ENCODE measurements around the gene KIF13A. TPM values are rescaled to one million over a fixed set of nuclear protein-coding genes. Genes with fewer than 3 reads are reported as not detected.

Gene KIF13A
- total RNA-seq, 1 experiment from 2014 or later, result 49.3 TPM

DNA sequence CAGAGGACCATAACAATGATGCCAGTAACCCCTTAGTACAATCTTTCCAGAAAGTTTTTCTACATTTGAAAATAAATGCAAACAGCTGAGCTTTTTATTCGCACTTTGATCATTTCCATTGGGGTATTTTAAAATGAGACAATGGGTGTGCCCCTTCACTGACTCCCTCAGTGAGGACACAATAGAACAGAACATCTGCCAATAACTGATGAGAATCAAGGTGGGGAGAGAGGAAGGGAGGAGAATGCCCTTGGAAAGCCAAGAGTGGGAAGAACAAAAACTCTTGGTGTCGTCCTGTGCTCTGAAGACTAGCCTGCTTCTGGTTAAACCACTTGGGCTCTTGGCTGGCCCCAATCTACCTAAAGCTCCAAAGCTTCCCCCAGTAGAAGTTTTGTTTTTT lies 66.0 kb downstream of the KIF13A start:
- TF ChIP-seq REST (IDR thresholded peaks at IDR 0.05; ENCODE audit: insufficient read depth in 1 of 2, low read depth in 2 of 2, low read length in 1 of 2) (no peak), TCF7L2 (IDR thresholded peaks at IDR 0.05; ENCODE audit: low read depth, low read length) (no peak), POLR2AphosphoS5 (IDR thresholded peaks at IDR 0.05; ENCODE audit: low read depth, low read length) (no peak), SIN3A (IDR thresholded peaks at IDR 0.05; ENCODE audit: borderline replicate concordance, insufficient read depth, low read depth, low read length) (no peak), CTCF (IDR thresholded peaks at IDR 0.05) (no peak)

GRCh38 chr6:17919496-17919895 lies 67.9 kb downstream of the KIF13A start:
- Histone ChIP-seq H3K36me3 (ENCODE audit: control insufficient read depth, insufficient read depth, low read length) (no peaks in the 10 kb centered on the region), H3K4me3 (ENCODE audit: low read depth in 2 of 2, low read length in 2 of 2) (no peak overlapping the region), H3K27me3 (ENCODE audit: control insufficient read depth, insufficient read depth, low read length) (no peaks in the 10 kb centered on the region), H3K9me3 (ENCODE audit: control insufficient read depth, insufficient read depth, low read depth, low read length) (no peaks in the 10 kb centered on the region), H3K27ac (ENCODE audit: low read length) (no peak overlapping the region), H3K4me1 (ENCODE audit: control insufficient read depth, insufficient read depth, low read length) (no peaks in the 10 kb centered on the region)
- ChIA-PET POLR2A (no interaction called here), CTCF (no interaction called here)
- no TSS peak for BruUV-seq (replicated peaks)
- DNase-seq (ENCODE audit: low read depth, low spot score), result no peak
- TF ChIP-seq SIN3A (IDR thresholded peaks at IDR 0.05; ENCODE audit: borderline replicate concordance, insufficient read depth, low read depth, low read length), result no peak
- no peak for TF ChIP-seq CTCF (IDR thresholded peaks at IDR 0.05)
- TF ChIP-seq REST (IDR thresholded peaks at IDR 0.05; ENCODE audit: insufficient read depth in 1 of 2, low read depth in 2 of 2, low read length in 1 of 2), result no peak
- no peak for TF ChIP-seq POLR2AphosphoS5 (IDR thresholded peaks at IDR 0.05; ENCODE audit: low read depth, low read length)
- no peak for TF ChIP-seq TCF7L2 (IDR thresholded peaks at IDR 0.05; ENCODE audit: low read depth, low read length)
- intact Hi-C loops (cut with micrococcal nuclease; ENCODE audit: unreplicated experiment) (no loop called here), in situ Hi-C loops (cut with HindIII; ENCODE audit: low pct_unique_long_range_greater_than_20kb, low sequenced_read_pairs) (no loop called here)
- no peak for ATAC-seq

More for the DNA sequence above, 66.0 kb downstream of the KIF13A start:
- Histone ChIP-seq H3K4me3 (ENCODE audit: low read depth in 2 of 2, low read length in 2 of 2) (no peak overlapping the region), H3K27ac (ENCODE audit: low read length) (no peak overlapping the region), H3K9me3 (ENCODE audit: control insufficient read depth, insufficient read depth, low read depth, low read length) (no peaks in the 10 kb centered on the region), H3K4me1 (ENCODE audit: control insufficient read depth, insufficient read depth, low read length) (no peaks in the 10 kb centered on the region), H3K27me3 (ENCODE audit: control insufficient read depth, insufficient read depth, low read length) (no peaks in the 10 kb centered on the region), H3K36me3 (ENCODE audit: control insufficient read depth, insufficient read depth, low read length) (no peaks in the 10 kb centered on the region)
- intact Hi-C loops (cut with micrococcal nuclease; ENCODE audit: unreplicated experiment) (no loop called here), in situ Hi-C loops (cut with HindIII; ENCODE audit: low pct_unique_long_range_greater_than_20kb, low sequenced_read_pairs) (no loop called here)
- POLR2A ChIA-PET, result no interaction called here
- CTCF ChIA-PET, result no interaction called here
- no TSS peak for BruUV-seq (replicated peaks)
- ATAC-seq (no peak), DNase-seq (ENCODE audit: low read depth, low spot score) (no peak)

Measured in Panc1 (cell line).